Stimulated activated naive CD4-positive, alpha-beta T cell (primary cell): ENCODE data around the gene NRL.

Source experiments
- DNase-seq, 6 experiments: peaks; one replicate each; lab custom pipeline; 2025; lab: John Stamatoyannopoulos, UW

Gene NRL

DNA sequence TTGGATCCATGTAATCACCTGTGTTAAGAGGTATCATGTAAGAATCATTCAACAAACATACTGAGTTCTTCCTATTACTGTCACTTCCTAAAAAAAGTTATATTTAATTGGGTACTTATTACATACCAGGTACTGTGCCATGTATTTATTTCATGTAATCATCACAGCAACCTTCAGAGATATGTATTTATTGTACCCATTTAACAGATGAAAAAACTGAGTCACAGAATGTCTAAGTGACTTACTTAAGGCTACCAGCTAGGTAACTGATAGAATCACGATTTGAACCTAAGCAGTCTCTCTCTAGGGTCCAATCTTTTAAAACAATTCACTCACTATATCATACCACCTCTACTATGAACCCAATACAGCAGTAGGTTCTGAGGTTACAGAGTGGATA is 29.7 kb upstream of the NRL start:
- DNase-seq: no peak

DNA sequence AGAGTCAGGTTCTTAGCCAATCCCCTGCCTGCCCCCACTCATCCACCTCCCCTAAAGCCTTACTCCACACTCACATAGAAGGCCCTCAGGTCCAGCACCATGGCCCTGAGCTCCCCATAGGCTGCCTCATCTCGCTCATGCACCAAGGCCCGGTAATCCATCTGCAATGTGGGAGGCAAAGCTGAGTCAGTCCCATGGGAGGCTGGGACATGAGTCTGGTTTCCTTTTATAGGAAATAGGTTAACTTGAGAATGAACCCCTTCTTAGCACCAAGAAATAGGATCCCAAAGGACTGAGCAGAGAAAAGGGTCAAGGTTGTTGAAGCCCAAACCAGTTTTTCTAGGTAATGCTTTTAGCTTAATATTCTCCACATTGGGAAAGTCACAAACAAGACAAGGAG is 28.8 kb upstream of the NRL start:
- no peak for DNase-seq

DNA sequence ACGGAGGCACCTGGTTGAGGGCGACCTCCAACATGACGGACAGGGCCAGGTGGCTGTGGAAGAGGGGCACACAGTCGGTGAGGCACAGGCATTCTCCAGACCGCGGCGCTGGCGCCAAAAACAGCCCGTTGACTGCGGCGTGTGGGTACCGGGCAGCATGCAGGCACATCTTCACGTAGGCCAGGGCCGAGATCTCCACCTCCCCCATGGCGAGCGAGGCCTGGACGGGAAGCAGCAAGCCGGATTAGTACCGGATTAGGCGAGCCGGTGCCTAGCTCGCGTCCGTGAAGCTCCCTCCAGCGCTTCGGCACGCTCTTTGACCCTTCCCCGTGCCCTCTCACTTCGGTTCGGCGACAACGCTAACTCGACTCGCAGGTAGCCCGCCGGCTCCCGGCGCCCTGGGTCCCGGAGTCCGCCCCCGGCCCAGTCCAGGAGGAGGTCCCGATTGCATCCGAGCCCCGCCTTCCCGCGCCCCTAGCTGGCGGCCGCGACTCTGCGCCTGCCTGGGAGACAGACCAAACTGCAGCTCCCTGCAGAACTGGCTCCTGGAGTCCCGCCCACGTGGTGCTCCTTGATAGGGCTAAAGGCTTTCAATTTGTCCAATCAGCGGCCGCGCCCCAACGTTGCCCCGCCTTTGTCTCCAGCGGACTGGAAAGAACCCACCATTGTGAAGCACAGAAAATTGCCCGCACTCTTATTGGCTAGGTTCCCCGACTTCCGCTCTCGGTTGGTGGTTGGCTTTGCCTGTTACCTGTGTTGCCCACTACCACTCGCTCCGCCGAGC is 26.5 kb upstream of the NRL start, which contains the start of gene EMC9:
EMC9 (minus strand) TSS at position 495 of the 784 bp plus-strand sequence; CDS start at position 208, 287 bp downstream.
- peak; percentile 96 to 100 (median 99) for DNase-seq

DNA sequence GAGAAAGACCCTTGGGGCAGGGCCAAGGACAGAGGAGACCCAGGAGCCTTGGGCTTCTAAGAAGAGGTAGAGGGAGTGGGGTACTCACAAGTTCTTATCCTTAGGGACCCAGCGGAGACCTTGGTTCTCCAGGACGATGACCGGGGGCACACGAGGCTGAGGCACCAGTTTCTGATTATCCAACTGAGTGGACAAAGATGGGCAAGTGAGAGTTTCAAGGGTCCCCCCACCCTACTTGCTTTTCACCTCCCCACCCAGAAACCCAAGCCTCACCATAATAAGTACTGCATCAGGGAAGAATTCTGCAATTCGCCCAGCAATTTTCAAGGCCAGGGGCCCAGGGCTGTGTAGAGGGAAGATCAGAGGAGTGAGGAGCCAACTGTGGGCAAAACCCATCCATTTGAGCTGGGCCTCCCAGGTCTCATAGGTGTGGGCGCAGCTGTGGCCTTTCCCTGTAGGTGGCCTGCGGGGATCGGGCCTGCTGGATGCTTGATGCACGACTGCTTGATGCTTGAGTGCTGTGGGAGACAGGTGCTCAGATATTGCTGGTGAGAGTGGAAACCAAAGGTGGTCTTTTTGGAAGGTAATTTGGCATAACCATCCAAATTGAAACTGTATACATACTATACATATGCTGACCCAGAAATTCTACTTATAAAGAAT is 24.7 kb upstream of the NRL start:
- DNase-seq: peak in 1 of 6 experiments; percentile 8

DNA sequence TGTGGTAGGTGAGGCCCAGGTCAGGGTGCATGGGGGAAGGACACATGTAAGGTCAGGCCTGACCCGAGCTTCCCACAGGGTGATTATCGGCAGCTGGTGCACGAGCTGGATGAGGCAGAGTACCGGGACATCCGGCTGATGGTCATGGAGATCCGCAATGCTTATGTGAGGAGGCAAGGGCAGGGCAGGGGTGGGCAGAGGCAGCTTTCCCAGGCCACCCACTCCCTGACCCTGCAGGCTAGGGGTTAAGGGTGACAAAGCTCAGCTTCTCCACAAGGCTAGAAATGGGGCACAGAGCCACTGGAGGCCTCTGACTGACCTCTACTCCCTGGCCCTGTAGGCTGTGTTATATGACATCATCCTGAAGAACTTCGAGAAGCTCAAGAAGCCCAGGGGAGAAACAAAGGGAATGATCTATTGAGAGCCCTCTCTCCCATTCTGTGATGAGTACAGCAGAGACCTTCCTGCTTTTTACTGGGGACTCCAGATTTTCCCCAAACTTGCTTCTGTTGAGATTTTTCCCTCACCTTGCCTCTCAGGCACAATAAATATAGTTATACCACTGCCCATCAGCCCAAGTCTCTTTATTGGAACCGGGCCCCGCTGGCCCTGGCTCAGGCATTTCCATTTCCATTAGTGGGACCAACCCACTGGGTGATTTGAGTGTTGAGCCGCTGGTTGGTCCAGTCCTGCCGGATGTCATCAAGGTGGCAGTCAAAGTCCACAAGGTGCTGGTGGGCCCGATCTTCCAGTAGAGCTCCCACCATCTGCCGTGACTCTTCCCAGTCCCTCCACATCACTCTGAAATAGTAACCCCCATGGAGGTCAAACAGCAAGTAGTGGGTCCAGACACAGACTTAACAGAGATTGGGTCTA is 23.9 kb upstream of the NRL start:
- DNase-seq: no peak

DNA sequence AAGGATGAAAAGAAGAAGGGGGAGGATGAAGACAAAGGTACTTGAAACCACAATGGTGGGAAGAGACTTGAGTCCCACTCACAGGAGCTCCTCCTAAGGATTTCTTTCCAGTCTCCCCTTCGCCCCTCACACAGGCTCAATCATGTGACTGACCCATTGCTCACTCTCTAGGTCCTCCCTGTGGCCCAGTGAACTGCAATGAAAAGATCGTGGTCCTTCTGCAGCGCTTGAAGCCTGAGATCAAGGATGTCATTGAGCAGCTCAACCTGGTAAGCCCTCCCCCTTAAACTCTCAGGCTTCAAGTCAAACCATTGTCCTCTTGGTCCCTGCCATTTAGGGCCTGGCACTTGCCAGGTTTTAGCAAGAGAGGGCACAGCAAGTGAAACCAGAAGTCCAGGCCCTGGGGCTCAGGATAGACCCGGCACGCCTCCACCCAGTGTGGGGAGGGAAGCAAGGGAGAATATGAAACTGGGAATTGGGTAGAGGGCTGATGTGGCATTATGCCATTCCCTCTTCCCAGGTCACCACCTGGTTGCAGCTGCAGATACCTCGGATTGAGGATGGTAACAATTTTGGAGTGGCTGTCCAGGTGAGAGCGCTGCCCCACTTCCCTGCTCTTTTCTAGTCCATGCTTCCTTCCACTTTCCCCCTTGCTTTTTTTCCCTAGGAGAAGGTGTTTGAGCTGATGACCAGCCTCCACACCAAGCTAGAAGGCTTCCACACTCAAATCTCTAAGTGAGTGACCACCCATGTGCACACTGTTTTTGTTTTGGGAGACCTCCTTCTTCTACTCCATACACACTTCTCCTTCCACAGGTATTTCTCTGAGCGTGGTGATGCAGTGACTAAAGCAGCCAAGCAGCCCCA is 23.0 kb upstream of the NRL start:
- DNase-seq: no peak

DNA sequence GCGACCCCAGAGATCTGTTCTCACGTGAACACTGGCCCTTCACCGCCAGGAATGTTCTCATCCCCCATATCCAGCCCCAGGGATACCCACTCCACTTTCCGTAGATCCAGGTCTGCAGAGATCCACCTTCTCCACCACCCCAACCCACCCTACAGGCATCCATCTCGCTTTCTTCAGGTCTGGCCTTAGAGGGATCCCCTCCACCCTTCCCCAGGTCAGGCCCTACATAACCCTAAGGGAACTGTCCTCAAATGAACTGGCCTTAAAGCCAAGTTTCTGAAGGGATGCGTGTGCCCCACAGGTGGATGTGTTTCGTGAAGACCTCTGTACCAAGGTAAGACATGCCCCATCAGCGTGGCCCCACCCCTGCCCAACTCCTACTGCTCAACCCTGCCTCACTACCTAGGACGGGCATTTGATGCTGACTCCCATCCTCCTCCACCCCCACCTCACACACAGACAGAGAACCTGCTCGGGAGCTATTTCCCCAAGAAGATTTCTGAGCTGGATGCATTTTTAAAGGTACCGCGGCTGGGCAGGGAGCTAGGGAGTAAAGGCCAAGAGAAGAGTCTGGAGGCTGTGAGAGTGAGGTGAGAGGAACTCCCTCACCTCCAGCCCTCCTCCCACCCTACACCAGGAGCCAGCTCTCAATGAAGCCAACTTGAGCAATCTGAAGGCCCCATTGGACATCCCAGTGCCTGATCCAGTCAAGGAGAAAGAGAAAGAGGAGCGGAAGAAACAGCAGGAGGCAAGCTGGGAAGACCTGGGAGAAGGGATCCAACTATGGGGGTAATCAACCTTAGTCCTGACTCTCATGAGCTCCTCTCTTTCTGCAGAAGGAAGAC is 22.2 kb upstream of the NRL start:
- DNase-seq: no peak

DNA sequence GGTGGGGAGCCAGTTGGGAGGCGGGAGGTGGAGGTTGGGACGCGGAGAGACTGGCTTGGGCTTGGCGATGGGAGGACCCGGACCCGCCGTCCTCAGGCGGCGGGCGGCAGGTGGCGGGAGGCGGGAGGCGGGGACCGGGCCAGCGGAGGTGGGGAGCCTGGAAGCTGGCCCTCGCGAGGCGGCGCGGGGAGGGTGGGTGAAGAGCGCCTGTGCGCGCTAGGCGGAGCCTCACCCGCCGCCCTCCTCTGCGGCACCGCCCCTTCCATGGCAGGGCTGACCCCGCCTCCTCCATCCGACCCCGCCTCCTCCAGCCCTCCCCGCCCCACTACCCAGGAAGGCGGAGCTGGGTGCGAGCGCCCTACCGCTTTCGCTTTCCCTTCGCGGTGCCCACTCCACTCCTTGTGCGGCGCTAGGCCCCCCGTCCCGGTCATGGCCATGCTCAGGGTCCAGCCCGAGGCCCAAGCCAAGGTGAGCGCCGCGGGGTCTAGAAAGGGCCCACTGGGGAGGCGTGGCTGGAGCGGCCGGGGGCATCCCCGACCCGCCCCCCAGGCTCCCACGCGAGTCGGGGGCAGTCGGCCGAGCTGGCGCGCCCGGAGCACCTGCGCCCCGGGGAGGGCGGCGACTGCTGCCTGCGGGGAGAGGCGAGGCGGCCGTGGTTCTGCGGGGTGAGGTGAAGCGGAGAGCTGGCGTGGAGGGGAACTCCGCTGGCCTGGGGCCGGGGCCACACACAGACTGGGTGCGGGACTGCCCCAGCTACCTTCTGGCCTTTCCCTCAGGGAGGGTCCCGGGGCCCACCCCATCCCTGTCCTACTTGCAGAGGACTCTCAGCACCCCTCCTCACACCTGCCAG is 21.3 kb upstream of the NRL start, which contains the start of gene PSME1:
PSME1 (plus strand) TSS at position 361 of the 850 bp plus-strand sequence; CDS start at position 430, 69 bp downstream.
- DNase-seq: peak; percentile 83 to 94 (median 92)

DNA sequence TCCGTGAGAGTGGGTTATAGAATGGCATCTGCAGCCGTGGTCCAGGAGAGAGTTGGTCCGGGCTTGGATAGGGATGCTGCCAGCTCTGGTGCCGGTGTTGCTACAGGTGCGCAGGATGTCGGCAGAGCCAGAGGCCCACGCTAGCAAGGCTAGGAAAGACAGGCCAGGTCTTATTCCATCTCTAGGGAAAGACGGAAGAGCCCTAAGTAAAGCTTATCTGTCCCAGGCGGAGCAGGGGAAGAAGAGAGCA is 20.8 kb upstream of the NRL start:
- DNase-seq: no peak

DNA sequence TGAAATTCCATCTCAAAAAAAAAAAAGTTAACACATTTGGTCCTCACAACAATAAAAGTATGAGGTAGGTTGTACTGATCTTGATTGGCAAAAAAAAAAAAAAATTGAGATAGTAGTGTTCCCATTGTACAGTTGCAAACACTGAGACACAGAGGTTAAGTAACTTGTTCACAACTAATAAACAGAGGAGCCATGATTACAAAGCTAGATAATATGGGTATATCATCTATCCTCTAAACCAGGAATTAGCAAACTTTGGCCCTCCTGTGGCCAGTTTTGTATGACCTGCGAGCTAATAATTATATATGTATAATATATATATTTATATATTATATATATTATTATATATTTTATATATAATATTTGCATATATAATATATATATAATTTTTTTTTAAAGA is 19.0 kb upstream of the NRL start:
- no peak for DNase-seq

DNA sequence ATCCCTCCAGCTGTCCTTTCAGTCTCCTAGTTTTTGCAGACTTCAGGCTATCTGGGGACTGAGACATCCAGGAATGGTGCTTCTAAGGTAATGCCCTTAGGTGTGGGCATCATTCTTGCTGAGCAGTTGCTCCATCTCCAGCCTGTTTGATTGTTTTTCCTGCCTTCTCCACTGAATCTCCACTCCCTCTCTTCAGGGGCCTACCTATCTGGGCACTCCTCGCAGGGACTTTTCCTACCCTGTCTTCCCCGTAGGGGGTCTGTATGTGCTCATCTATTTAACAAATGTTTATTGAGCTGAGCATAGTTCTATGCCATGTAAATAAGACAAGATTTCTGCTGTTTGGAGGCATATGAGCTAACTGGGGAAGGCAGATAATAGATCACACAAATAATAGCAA is 18.2 kb upstream of the NRL start:
- no peak for DNase-seq

DNA sequence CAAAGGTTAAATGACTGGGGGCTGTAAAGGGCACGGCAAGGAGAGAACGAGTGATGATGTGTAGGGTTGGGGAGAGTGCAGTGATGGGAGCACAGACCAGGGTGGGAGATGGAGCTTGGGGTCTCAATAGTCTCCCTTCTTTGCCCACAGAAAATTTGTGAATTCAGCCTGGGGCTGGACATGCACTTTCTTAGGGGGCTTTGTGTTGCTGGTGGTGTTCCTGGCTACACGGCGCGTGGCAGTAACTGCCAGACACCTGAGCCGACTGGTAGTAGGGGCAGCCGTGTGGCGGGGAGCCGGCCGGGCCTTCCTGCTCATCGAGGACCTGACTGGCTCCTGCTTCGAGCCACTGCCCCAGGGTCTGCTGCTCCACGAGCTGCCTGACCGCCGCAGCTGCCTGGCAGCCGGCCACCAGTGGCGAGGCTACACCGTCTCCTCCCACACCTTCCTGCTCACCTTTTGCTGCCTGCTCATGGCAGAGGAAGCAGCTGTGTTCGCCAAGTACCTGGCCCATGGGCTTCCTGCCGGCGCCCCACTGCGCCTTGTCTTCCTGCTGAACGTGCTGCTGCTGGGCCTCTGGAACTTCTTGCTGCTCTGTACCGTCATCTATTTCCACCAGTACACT is 17.4 kb upstream of the NRL start:
- DNase-seq: peak in 5 of 6 experiments; percentile 23 to 67 (median 30)

DNA sequence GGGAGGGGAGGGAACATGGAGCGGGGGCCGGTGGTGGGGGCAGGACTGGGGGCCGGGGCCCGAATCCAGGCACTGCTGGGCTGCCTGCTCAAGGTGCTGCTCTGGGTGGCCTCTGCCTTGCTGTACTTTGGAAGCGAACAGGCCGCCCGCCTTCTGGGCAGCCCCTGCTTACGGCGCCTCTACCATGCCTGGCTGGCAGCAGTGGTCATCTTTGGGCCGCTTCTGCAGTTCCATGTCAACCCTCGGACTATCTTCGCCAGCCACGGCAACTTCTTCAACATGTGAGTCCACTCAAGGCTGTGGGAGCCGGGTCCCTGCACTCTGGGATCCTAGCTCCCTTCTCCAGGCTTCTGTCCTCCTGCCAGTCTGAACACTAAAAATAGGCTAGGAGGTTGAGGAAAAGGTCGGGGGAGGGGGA is 16.8 kb upstream of the NRL start:
- DNase-seq: no peak

DNA sequence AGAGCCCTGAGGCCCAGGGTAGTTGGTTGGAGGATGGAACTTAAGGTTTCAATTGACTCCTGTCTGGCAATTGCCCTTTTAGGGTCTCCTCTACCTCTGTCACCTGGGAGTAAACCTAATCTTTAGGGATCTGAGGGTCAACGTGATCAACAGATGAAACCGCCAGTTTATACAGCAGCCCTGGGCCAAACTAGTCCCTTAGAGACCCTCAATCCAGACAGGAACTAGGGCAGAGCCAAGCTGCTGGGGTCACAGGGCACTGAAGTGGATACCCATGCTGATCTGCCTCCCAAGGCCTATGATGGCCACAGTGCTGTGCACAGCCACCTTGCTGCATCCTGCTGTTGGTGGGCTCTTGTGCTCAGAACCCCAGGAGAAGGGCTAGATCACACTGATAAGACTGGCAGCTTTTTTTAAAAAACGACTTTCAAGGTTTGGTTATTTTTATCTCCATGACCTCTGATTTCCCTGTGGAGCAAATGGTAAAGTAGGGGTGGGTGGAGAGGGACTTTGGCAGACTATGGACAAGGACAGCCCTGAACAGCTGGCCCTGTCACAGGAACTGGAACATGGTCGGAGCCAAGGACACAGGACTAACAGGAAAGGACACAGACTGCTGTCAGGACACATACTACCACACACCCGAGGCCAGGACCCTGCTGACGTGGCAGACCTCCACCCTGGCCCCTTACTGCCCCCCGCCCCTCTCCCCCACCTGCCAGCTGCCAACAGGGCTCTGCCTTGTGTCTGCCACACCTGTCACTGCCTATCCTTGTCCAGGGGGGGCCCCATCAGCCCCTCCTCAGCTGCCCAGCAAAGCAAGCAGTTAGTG is 16.2 kb upstream of the NRL start:
- no peak for DNase-seq

DNA sequence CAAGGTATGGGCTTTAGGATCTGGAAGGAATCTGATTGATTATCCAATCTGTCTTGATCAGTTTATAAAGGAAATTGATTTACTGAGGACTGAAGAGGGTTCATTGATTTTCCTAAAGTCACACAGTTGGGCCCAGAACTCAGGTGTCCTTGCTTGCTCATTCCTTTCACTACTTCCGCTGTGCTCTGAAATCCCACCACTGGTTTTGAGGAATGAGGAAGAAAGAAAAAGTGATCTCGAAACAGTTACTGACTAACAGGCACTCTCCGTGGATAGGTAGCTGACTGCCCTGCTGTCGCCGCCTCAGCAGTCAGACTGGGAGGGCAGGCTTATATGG is 15.6 kb upstream of the NRL start, which contains the start of gene FITM1:
FITM1 (plus strand) TSS at position 280 of the 337 bp plus-strand sequence. CDS start 905 bp downstream, outside the sequence.
- no peak for DNase-seq

DNA sequence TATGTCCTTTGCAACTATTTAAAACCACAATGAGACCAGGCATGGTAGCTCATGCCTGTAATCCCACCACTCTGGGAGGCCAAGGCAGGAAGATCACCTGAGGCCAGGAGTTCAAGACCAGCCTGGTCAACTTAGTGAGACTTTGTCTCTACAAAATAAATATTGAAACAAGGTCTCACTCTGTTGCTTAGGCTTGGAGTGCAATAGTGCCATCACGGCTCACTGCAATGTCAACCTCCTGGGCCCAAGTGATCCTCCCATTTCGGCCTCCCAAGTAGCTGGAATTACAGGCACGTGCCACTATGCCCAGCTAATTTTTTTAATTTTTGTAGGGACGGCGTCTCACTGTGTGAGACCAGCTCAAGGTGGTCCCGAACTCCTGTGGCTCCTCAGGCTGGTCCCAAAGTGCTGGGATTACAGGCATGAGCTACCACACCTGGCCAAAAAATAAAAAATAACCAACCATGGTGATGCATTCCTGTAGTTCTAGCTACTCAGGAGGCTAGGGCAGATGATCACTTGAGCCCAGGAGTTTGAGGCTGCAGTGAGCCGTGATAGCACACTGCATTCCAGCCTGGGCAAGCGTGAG is 14.8 kb upstream of the NRL start:
- DNase-seq: no peak

DNA sequence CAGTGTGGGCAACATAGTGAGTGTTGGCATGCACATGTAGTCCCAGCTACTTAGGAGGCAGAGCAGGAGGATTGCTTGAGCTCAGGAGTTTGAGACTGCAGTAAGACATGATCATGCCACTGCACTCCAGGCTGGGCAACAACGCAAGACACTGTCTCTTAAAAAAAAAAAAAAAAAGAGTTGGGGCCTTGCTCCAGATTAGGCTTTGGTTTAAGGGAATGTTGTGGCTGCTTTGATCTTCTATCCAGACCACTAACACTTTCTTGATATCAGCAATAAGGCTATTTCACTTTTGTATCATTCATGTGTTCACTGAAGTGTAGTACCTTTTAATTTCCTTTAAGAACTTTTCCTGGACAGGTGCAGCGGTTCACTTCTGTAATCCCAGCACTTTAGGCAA is 12.9 kb upstream of the NRL start:
- DNase-seq: no peak

DNA sequence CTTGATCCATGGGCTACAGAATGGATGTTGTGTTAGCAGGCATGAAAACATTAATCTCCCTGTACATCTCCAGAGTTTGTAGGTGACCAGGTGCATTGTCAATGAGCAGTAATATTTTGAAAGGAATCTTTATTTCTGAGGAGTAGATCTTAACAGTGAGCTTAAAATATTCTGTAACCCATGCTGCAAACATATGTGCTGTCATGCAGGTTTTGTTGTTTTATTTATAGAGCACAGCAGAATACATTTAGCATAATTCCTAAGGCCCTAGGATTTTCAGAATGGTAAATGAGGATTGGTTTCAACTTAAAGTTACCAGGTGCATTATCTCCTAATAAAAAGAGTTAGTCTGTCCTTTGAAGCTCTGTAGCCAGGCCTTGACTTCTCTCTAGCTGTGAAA is 12.2 kb upstream of the NRL start:
- DNase-seq: no peak
